Measurements from ENCODE around the gene CACNB2.
"Not testable (repeated sequence)": the region's sequence is repeated elsewhere in the genome, so short reads cannot be mapped to it uniquely, and the experiment has no call there.

The CACNB2 gene

GRCh38 chr10:18151356-18151890 lies 11.2 kb downstream of the CACNB2 start:
- DNase-seq (ENCODE audit: extremely low spot score): no peak
- ChIA-PET POLR2A (no interaction called here), CTCF (interaction anchor here (0.9 kb wide), 2 partner anchors 21 to 46 kb away, joined by 3 read pairs; no protein-coding TSS in a partner anchor)
- TF ChIP-seq, protein P1, sequence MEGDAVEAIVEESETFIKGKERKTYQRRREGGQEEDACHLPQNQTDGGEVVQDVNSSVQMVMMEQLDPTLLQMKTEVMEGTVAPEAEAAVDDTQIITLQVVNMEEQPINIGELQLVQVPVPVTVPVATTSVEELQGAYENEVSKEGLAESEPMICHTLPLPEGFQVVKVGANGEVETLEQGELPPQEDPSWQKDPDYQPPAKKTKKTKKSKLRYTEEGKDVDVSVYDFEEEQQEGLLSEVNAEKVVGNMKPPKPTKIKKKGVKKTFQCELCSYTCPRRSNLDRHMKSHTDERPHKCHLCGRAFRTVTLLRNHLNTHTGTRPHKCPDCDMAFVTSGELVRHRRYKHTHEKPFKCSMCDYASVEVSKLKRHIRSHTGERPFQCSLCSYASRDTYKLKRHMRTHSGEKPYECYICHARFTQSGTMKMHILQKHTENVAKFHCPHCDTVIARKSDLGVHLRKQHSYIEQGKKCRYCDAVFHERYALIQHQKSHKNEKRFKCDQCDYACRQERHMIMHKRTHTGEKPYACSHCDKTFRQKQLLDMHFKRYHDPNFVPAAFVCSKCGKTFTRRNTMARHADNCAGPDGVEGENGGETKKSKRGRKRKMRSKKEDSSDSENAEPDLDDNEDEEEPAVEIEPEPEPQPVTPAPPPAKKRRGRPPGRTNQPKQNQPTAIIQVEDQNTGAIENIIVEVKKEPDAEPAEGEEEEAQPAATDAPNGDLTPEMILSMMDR (IDR thresholded peaks at IDR 0.05; ENCODE audit: control extremely low read depth, extremely low read depth, low read depth, missing control alignments): no peak

GRCh38 chr10:18153381-18153780 lies 13.2 kb downstream of the CACNB2 start:
- CTCF ChIA-PET: interaction anchor here (1.5 kb wide), 1 partner anchor 19 kb away, joined by 5 read pairs; no protein-coding TSS in a partner anchor
- POLR2A ChIA-PET; DNase-seq (ENCODE audit: extremely low spot score): not testable (repeated sequence)

- ChIA-PET CTCF (interaction anchor here (1.5 kb wide), 1 partner anchor 38 kb away, joined by 3 read pairs; no protein-coding TSS in a partner anchor), POLR2A (no interaction called here)
- no peak for DNase-seq (ENCODE audit: extremely low spot score)
- TF ChIP-seq, protein P1 (IDR thresholded peaks at IDR 0.05; ENCODE audit: control extremely low read depth, extremely low read depth, low read depth, missing control alignments): no peak
Observed at GRCh38 chr10:18155321-18155720, 15.1 kb downstream of the CACNB2 start.

DNA sequence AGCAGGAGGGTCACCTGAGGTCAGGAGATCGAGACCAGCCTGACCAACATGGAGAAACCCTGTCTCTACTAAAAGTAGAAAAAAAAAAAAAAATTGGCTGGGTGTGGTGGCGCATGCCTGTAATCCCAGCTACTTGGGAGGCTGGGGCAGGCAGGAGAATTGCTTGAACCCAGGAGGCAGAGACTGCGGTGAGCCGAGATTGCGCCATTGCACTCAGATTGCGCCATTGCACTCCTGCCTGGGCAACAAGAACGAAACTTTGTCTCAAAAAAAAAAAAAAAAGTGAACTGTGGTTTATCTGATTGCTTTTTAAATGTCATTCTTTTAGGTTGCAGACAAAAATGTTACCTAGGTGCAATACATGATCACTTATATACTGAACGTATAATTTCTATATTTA lies 16.6 kb downstream of the CACNB2 start:
- POLR2A ChIA-PET; DNase-seq (ENCODE audit: extremely low spot score): not testable (repeated sequence)
- CTCF ChIA-PET: interaction anchor here (1.5 kb wide), 1 partner anchor 36 kb away, joined by 3 read pairs; no protein-coding TSS in a partner anchor

DNA sequence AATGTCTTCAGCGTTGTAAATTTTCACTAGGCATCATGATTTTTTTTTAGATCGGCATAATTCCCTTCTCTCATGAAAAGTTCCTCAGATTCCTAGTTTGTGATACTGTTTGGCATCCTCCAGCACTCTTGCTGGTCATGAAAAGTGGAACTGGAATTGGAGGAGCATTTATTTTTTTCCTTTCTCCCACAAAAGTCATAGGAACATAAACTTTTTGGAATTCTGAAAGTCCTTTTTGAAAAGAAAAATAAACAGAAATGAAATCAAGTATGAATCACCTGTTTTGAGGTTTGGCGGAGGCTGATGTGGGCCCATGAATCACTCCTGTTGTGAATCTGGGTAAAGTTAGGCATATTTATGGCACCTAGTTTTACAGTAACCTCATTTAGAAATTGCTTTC lies 17.7 kb downstream of the CACNB2 start:
- no peak for DNase-seq (ENCODE audit: extremely low spot score)
- ChIA-PET POLR2A (no interaction called here), CTCF (no interaction called here)
- TF ChIP-seq, protein P1 (IDR thresholded peaks at IDR 0.05; ENCODE audit: control extremely low read depth, extremely low read depth, low read depth, missing control alignments): no peak

- no peak for DNase-seq (ENCODE audit: extremely low spot score)
- TF ChIP-seq, protein P1 (IDR thresholded peaks at IDR 0.05; ENCODE audit: control extremely low read depth, extremely low read depth, low read depth, missing control alignments): no peak
- POLR2A ChIA-PET: no interaction called here
- CTCF ChIA-PET: no interaction called here
Observed at GRCh38 chr10:18158773-18159265, 18.6 kb downstream of the CACNB2 start.

- DNase-seq (ENCODE audit: extremely low spot score): no peak
- CTCF ChIA-PET: no interaction called here
- TF ChIP-seq, protein P1 (IDR thresholded peaks at IDR 0.05; ENCODE audit: control extremely low read depth, extremely low read depth, low read depth, missing control alignments): no peak
- POLR2A ChIA-PET: no interaction called here
Observed at GRCh38 chr10:18159557-18159956, 19.3 kb downstream of the CACNB2 start.

Data from GM10248 (cell line).